DOHH2 (cell line): ENCODE measurements around the gene TMEM82.

Experiments
- H3F3A ChIP-seq: fragments of 200-600 bp; sonication (generic), shearing (Covaris generic); 2 replicates; pipeline ENCODE4 v1.6.0; 2016; ENCODE audit warnings: antibody characterized with exemption, mild to moderate bottlenecking; ENCODE audit not compliant: control insufficient read depth, insufficient read depth
- H3K27ac ChIP-seq: fragments of 200-600 bp; sonication (generic); 2 replicates; pipeline ENCODE4 v1.5.1; 2014; ENCODE audit warnings: low read depth, mild to moderate bottlenecking, low read length, moderate library complexity
- H3K27me3 ChIP-seq: fragments of 200-600 bp; sonication (generic); 2 replicates; pipeline ENCODE4 v1.6.1; 2014; ENCODE audit warnings: mild to moderate bottlenecking, low read length, mixed read lengths; ENCODE audit not compliant: control insufficient read depth
- H3K36me3 ChIP-seq: fragments of 200-600 bp; sonication (generic); 2 replicates; pipeline ENCODE4 v1.6.1; 2014; ENCODE audit warnings: mild to moderate bottlenecking, low read length, moderate library complexity, mixed read lengths; ENCODE audit not compliant: control insufficient read depth
- H3K4me1 ChIP-seq: fragments of 200-600 bp; sonication (generic); 2 replicates; pipeline ENCODE4 v1.6.1; 2014; ENCODE audit warnings: mild to moderate bottlenecking, low read length, mixed read lengths; ENCODE audit not compliant: control insufficient read depth
- H3K4me2 ChIP-seq: fragments of 200-600 bp; sonication (generic); 2 replicates; pipeline ENCODE4 v1.6.0; 2014; ENCODE audit warnings: mild to moderate bottlenecking, low read length, moderate library complexity
- H3K4me3 ChIP-seq: fragments of 200-600 bp; sonication (generic); 2 replicates; pipeline ENCODE4 v1.5.1; 2014; ENCODE audit warnings: mild to moderate bottlenecking, low read length, mixed read lengths
- H3K79me2 ChIP-seq: fragments of 200-600 bp; sonication (generic); 2 replicates; pipeline ENCODE4 v1.6.1; 2014; ENCODE audit warnings: mild to moderate bottlenecking, low read length, mixed read lengths; ENCODE audit not compliant: control insufficient read depth
- H3K9me2 ChIP-seq: fragments of 200-600 bp; sonication (generic); replicated peaks from 2 replicates; pipeline ENCODE4 v1.6.1; 2014; ENCODE audit warnings: mild to moderate bottlenecking, low read length, mixed read lengths; ENCODE audit not compliant: control insufficient read depth
- H3K9me3 ChIP-seq: fragments of 200-600 bp; sonication (generic); 2 replicates; pipeline ENCODE4 v1.6.1; 2014; ENCODE audit warnings: antibody characterized with exemption, low read length, mixed read lengths; ENCODE audit not compliant: control insufficient read depth, insufficient read depth
- H4K20me1 ChIP-seq: fragments of 200-600 bp; sonication (generic); 2 replicates; pipeline ENCODE4 v1.6.0; 2014; ENCODE audit warnings: low read depth, mild to moderate bottlenecking, antibody characterized with exemption, low read length, moderate library complexity; ENCODE audit not compliant: control insufficient read depth, insufficient read depth
- EZH2phosphoT487 ChIP-seq: fragments of 200-600 bp; sonication (generic); IDR thresholded peaks from 2 replicates; pipeline ENCODE4 v1.6.1; 2017; ENCODE audit warnings: borderline replicate concordance, mild to moderate bottlenecking, antibody characterized with exemption, low read length, moderate library complexity, mixed read lengths
- TF ChIP-seq, protein P1 (sequence below): fragments of 200-600 bp; sonication (generic); IDR thresholded peaks from one replicate; pipeline ENCODE4 v1.5.1; 2014; ENCODE audit warnings: antibody characterized with exemption, mild to moderate bottlenecking, low read depth, low read length; ENCODE audit not compliant: poor library complexity, severe bottlenecking

Gene TMEM82

DNA sequence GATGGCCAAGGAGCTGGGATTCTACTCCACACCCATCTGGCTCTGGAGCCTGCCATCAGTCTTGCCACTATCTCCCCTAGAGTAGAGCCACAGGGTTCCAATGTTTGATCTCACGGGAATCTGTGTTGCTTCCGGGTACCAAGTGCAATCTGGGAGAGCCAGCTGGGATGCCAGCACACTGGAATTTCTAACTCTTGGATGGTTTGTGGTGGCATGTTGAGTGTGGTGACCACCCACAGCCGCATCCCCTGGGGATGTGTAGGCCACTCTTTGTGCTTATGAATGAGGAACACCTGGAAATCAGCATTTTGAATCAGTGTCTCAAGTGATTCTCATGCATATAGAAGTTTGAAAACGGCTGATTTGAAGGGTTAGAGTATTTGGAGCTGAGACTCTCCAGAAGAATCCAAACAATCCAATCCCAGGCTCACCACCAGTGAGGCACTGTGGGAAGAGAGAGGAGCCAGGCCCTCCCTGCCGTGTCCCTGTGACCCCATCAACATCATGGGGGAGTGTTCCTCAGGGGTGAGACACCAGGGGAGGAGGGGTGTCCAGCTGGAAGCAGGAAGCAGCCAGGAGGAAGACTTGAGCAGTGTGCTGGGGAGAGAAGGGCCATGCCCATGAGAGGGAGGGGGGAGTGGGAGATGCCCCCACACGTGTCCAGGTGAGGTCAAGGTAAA lies 29.7 kb downstream of the TMEM82 start:
- Histone ChIP-seq H3K4me1 (no peaks in the 10 kb centered on the region), H3K79me2 (no peaks in the 10 kb centered on the region), H3K27me3 (peaks cover 9% of the 10 kb centered on the region; the same call in 1 of the 2 replicates), H3K9me2 (no peaks in the 10 kb centered on the region), H3K4me2 (no peak overlapping the region), H3K4me3 (no peak overlapping the region), H4K20me1 (no peaks in the 10 kb centered on the region), H3K9me3 (no peaks in the 10 kb centered on the region), H3F3A (no peaks in the 10 kb centered on the region), H3K36me3 (no peaks in the 10 kb centered on the region), H3K27ac (no peak overlapping the region)
- TF ChIP-seq, protein P1, sequence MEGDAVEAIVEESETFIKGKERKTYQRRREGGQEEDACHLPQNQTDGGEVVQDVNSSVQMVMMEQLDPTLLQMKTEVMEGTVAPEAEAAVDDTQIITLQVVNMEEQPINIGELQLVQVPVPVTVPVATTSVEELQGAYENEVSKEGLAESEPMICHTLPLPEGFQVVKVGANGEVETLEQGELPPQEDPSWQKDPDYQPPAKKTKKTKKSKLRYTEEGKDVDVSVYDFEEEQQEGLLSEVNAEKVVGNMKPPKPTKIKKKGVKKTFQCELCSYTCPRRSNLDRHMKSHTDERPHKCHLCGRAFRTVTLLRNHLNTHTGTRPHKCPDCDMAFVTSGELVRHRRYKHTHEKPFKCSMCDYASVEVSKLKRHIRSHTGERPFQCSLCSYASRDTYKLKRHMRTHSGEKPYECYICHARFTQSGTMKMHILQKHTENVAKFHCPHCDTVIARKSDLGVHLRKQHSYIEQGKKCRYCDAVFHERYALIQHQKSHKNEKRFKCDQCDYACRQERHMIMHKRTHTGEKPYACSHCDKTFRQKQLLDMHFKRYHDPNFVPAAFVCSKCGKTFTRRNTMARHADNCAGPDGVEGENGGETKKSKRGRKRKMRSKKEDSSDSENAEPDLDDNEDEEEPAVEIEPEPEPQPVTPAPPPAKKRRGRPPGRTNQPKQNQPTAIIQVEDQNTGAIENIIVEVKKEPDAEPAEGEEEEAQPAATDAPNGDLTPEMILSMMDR = no peak
- TF ChIP-seq EZH2phosphoT487 = no peak

- H3K9me2 ChIP-seq = no peaks in the 10 kb centered on the region
- H3K4me3 ChIP-seq = no peak overlapping the region
- no peaks in the 10 kb centered on the region for H3K36me3 ChIP-seq
- H3K9me3 ChIP-seq = no peaks in the 10 kb centered on the region
- H3K79me2 ChIP-seq = no peaks in the 10 kb centered on the region
- H3K27me3 ChIP-seq = peaks cover 9% of the 10 kb centered on the region; the same call in 1 of the 2 replicates
- TF ChIP-seq, protein P1 = no peak
- no peak for TF ChIP-seq EZH2phosphoT487
- no peaks in the 10 kb centered on the region for H4K20me1 ChIP-seq
- H3K27ac ChIP-seq = no peak overlapping the region
- no peaks in the 10 kb centered on the region for H3K4me1 ChIP-seq
- H3F3A ChIP-seq = no peaks in the 10 kb centered on the region
- no peak overlapping the region for H3K4me2 ChIP-seq
These were observed 33.4 kb downstream of the TMEM82 start for GRCh38 chr1:15775706-15776105.

DNA sequence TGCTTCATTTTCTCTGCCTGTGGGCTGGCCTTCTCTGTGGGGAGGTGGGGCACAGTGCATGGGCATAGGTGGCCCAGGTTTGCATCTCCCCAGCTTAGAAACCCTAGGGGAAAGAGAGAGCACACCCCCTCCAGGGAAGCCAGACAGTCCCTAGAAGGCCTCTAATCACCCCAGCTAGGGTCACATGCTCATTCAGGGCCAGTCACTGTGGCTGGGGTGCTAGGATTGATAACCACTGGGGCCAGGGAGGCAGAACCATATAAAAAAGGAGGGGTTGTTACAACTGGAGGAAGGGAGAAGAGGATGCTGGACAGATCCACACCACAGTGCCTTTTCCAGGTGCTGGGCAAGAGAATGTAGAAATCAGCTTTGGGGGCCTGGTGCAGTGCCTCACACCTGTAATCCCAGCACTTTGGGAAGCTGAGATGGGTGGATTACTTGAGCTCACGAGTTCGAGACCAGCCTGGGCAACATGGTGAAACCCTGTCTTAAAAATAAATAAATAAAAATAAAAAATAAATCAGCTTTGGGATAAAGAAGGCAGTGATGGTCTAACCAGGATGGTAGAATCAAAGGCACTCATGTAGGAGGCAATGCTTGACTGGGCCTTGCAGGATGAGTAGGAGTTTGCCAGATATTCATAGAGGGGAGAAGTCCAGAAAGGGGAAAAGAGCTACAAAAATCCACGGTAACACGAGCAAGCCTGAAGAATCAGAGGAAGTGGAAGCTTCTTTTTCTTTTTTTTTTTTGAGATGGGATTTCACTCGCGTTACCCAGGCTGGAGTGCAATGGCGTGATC lies 35.8 kb downstream of the TMEM82 start:
- Histone ChIP-seq H3K9me3 (no peaks in the 10 kb centered on the region), H3K9me2 (no peaks in the 10 kb centered on the region), H3K27ac (no peak overlapping the region), H3K79me2 (no peaks in the 10 kb centered on the region), H3K36me3 (no peaks in the 10 kb centered on the region), H3K4me2 (no peak overlapping the region), H3K4me1 (no peaks in the 10 kb centered on the region), H3K27me3 (peaks cover 2% of the 10 kb centered on the region; the same call in 1 of the 2 replicates), H3K4me3 (no peak overlapping the region), H3F3A (no peaks in the 10 kb centered on the region), H4K20me1 (no peaks in the 10 kb centered on the region)
- no peak for TF ChIP-seq EZH2phosphoT487
- TF ChIP-seq, protein P1 = no peak
